Neural progenitor cell (in vitro differentiated cells): Measurements from ENCODE around the gene P2RX7. TPM values are rescaled to one million over a fixed set of nuclear protein-coding genes. Genes with fewer than 3 reads are reported as not detected.

Source experiments
- DNase-seq: peaks from one replicate; pipeline ENCODE4 v3.0.0-alpha.2; 2016; ENCODE audit warnings: low spot score
- H2AFZ ChIP-seq: fragments of 200-600 bp; sonication (generic); replicated peaks from 2 replicates; pipeline ENCODE4 v1.6.1; 2016; ENCODE audit warnings: antibody characterized with exemption
- H3F3A ChIP-seq: fragments of 200-600 bp; sonication (generic); 2 replicates; pipeline ENCODE4 v1.6.1; 2016; ENCODE audit warnings: antibody characterized with exemption, low read depth
- H3K27ac ChIP-seq: fragments of 200-600 bp; sonication (generic); 2 replicates; pipeline ENCODE4 v1.5.1; 2016; ENCODE audit warnings: mild to moderate bottlenecking
- H3K27me3 ChIP-seq: fragments of 200-600 bp; sonication (generic); 2 replicates; pipeline ENCODE4 v1.6.1; 2016; ENCODE audit warnings: mild to moderate bottlenecking, moderate library complexity
- H3K36me3 ChIP-seq: fragments of 200-600 bp; sonication (generic); 2 replicates; pipeline ENCODE4 v1.5.1; 2016
- H3K4me1 ChIP-seq: fragments of 200-600 bp; sonication (generic); 2 replicates; pipeline ENCODE4 v1.6.1; 2016; ENCODE audit warnings: mixed run types
- H3K4me2 ChIP-seq: fragments of 200-600 bp; sonication (generic); 2 replicates; pipeline ENCODE4 v1.6.1; 2016
- H3K4me3 ChIP-seq: fragments of 200-600 bp; sonication (generic); 2 replicates; pipeline ENCODE4 v1.5.1; 2016
- H3K79me2 ChIP-seq: fragments of 200-600 bp; sonication (generic); 2 replicates; pipeline ENCODE4 v1.6.1; 2016; ENCODE audit warnings: low read depth
- H3K9ac ChIP-seq: fragments of 200-600 bp; sonication (generic); 2 replicates; pipeline ENCODE4 v1.6.1; 2016
- H3K9me3 ChIP-seq: fragments of 200-600 bp; sonication (generic); 2 replicates; pipeline ENCODE4 v1.5.1; 2016; ENCODE audit warnings: low read depth
- H4K20me1 ChIP-seq: fragments of 200-600 bp; sonication (generic); 2 replicates; pipeline ENCODE4 v1.6.1; 2016; ENCODE audit warnings: low read depth
- H3K27ac Mint-ChIP-seq: 3 replicates; pipeline ENCODE4 v1.8.0; 2021; ENCODE audit warnings: mixed read lengths
- H3K27me3 Mint-ChIP-seq: 2 replicates; pipeline ENCODE4 v1.8.0; 2022; ENCODE audit warnings: low read depth, mild to moderate bottlenecking, inconsistent platforms, moderate library complexity, mixed read lengths; ENCODE audit not compliant: insufficient read depth
- H3K36me3 Mint-ChIP-seq: 3 replicates; pipeline ENCODE4 v1.8.0; 2021; ENCODE audit warnings: mixed read lengths
- H3K4me1 Mint-ChIP-seq: 3 replicates; pipeline ENCODE4 v1.8.0; 2021; ENCODE audit warnings: mixed read lengths
- H3K4me3 Mint-ChIP-seq: 3 replicates; pipeline ENCODE4 v1.8.0; 2021; ENCODE audit warnings: mild to moderate bottlenecking, moderate library complexity, mixed read lengths
- H3K9me3 Mint-ChIP-seq: 3 replicates; pipeline ENCODE4 v1.8.0; 2020; ENCODE audit warnings: mixed read lengths
- CTCF ChIP-seq: fragments of 200-600 bp; sonication (generic); IDR thresholded peaks from 2 replicates; pipeline ENCODE4 v1.5.1; 2017; ENCODE audit warnings: antibody characterized with exemption, mild to moderate bottlenecking
- EZH2 ChIP-seq: fragments of 200-600 bp; sonication (generic); IDR thresholded peaks from 2 replicates; pipeline ENCODE4 v1.6.1; 2017; ENCODE audit warnings: antibody characterized with exemption, mild to moderate bottlenecking, moderate library complexity
- EZH2phosphoT487 ChIP-seq: fragments of 200-600 bp; sonication (generic); IDR thresholded peaks from 2 replicates; pipeline ENCODE4 v1.6.1; 2017; ENCODE audit warnings: antibody characterized with exemption
- total RNA-seq: library from RNA; depleted of rRNA; stranded (reverse); fragments of >200 nt; gene quantifications from 2 replicates; pipeline ENCODE4 v1.2.3, GENCODE V29; 2015; ENCODE audit warnings: low replicate concordance

Gene P2RX7
- total RNA-seq, 1 donor from 2014 or later, result 0.71 TPM

DNA sequence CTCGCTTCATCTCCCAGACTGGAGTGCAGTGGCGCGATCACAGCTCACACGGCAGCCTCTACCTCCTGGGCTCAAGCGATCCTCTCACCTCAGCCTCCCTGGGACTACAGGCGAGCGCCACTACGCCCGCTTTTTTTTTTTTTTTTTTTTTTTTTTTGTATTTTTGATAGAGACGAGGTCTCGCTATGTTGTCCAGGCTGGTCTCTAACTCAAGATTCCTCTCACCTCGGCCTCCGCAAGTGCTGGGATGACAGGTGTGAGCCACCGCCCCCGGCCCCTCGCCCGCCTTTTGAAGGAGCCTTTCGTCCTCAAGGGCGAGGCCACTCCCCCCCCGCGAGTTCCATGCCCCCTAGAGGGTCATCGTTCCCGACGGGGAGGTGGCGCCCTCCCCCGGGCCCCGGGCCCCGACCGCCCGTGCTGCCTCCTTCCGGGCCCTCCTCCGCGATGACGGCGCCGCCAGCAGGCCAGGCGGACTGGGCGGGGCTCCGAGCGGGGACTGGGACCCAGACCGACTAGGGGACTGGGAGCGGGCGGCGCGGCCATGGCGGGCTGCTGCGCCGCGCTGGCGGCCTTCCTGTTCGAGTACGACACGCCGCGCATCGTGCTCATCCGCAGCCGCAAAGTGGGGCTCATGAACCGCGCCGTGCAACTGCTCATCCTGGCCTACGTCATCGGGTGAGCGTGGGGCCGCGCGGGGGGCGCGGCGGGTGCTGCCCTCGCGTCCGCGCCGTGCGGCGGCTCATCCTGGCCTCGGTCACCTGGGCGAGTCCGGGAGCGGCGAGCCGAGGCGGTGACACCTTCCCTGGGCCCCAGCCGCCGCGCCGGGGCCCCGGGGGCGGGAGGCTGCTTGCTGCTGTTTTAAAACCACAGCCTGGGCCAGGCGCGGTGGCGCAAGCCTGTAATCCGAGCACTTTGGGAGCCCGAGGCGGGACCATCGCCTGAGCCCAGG lies 77.2 kb downstream of the P2RX7 start, which contains the start of gene P2RX4:
P2RX4 (plus strand) TSS at position 506 of the 949 bp plus-strand sequence; CDS start at position 542, 36 bp downstream.
- peaks cover 6% of the 10 kb centered on the region for H3K4me1 Mint-ChIP-seq
- H3K4me3 Mint-ChIP-seq, result peak within 1 kb of the TSS; percentile 89
- Histone ChIP-seq H3K4me2 (peak within 1 kb of the TSS; percentile 84), H4K20me1 (no peaks in the 10 kb centered on the region), H3K27me3 (peaks cover 20% of the 10 kb centered on the region), H3K9ac (peak within 1 kb of the TSS; percentile 27), H3F3A (peaks cover 15% of the 10 kb centered on the region), H3K4me1 (no peaks in the 10 kb centered on the region), H3K79me2 (no peaks in the 10 kb centered on the region), H3K36me3 (no peaks in the 10 kb centered on the region), H3K4me3 (peak within 1 kb of the TSS; percentile 74), H2AFZ (peak within 1 kb of the TSS; percentile 86), H3K27ac (no peak within 1 kb of the TSS), H3K9me3 (no peaks in the 10 kb centered on the region)
- peak; percentile 90 for DNase-seq
- no peaks in the 10 kb centered on the region for H3K9me3 Mint-ChIP-seq
- H3K36me3 Mint-ChIP-seq, result peaks cover 1% of the 10 kb centered on the region
- peaks cover 2% of the 10 kb centered on the region for H3K27me3 Mint-ChIP-seq
- peak within 1 kb of the TSS; percentile 3 for H3K27ac Mint-ChIP-seq
- TF ChIP-seq CTCF, result peak; percentile 43
- no peak for TF ChIP-seq EZH2
- no peak for TF ChIP-seq EZH2phosphoT487

DNA sequence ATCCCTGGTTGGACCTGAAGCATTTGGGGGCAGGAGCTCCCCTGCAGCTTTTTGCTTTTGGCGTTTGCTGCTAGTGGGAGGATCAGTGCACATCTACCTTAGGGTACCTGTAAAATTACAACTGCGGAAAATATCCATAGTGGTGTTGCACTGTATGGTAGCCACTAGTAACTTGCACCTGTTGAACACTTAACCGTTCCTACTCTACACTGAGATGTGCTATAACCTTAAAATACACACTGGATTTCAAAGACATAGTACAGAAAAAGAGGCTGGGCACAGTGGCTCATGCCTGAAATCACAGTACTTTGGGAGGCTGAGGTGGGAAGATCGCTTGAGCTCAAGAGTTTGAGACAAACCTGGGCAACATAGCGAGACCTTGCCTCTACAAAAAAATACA lies 80.2 kb downstream of the P2RX7 start:
- Histone ChIP-seq H2AFZ (no peak overlapping the region), H3K9me3 (no peaks in the 10 kb centered on the region), H3K4me1 (no peaks in the 10 kb centered on the region), H3K79me2 (no peaks in the 10 kb centered on the region), H4K20me1 (no peaks in the 10 kb centered on the region), H3K4me3 (no peak overlapping the region), H3K4me2 (no peak overlapping the region), H3K9ac (no peak overlapping the region), H3F3A (peaks cover 15% of the 10 kb centered on the region), H3K27me3 (peaks cover 18% of the 10 kb centered on the region), H3K36me3 (no peaks in the 10 kb centered on the region), H3K27ac (no peak overlapping the region)
- H3K27me3 Mint-ChIP-seq, result peaks cover 2% of the 10 kb centered on the region
- H3K9me3 Mint-ChIP-seq, result no peaks in the 10 kb centered on the region
- TF ChIP-seq EZH2phosphoT487 (no peak), EZH2 (no peak), CTCF (no peak)
- DNase-seq, result no peak
- H3K36me3 Mint-ChIP-seq, result peaks cover 1% of the 10 kb centered on the region
- H3K4me1 Mint-ChIP-seq, result peaks cover 6% of the 10 kb centered on the region
- no peak overlapping the region for H3K4me3 Mint-ChIP-seq
- no peak overlapping the region for H3K27ac Mint-ChIP-seq

GRCh38 chr12:121214166-121214777 lies 81.6 kb downstream of the P2RX7 start:
- Mint-ChIP-seq H3K4me3 (no peak overlapping the region), H3K27ac (no peak overlapping the region)
- TF ChIP-seq EZH2 (no peak), CTCF (no peak), EZH2phosphoT487 (no peak)

More at GRCh38 chr12:121214166-121214777, 81.6 kb downstream of the P2RX7 start:
- Histone ChIP-seq H3K79me2 (no peaks in the 10 kb centered on the region), H3K9me3 (no peaks in the 10 kb centered on the region), H2AFZ (no peak overlapping the region), H3K4me2 (no peak overlapping the region), H3K27me3 (peaks cover 5% of the 10 kb centered on the region), H3K36me3 (no peaks in the 10 kb centered on the region), H3K27ac (no peak overlapping the region), H3K4me3 (no peak overlapping the region), H4K20me1 (no peaks in the 10 kb centered on the region), H3F3A (peaks cover 10% of the 10 kb centered on the region), H3K4me1 (no peaks in the 10 kb centered on the region), H3K9ac (no peak overlapping the region)
- Mint-ChIP-seq H3K27me3 (peaks cover 2% of the 10 kb centered on the region), H3K4me1 (peaks cover 6% of the 10 kb centered on the region), H3K36me3 (peaks cover 3% of the 10 kb centered on the region), H3K9me3 (no peaks in the 10 kb centered on the region)
- no peak for DNase-seq
